IMR-90 (cell line): ENCODE data around the gene LRP5. TPM values are rescaled to one million over a fixed set of nuclear protein-coding genes. Genes with fewer than 3 reads are reported as not detected.

Source experiments
- ATAC-seq: fragments of 200-7000 bp; cut with Tn5 transposase; 2 replicates; pipeline ENCODE4 v1.9.1; 2020; ENCODE audit warnings: low read depth, mild to moderate bottlenecking, moderate library complexity
- BruUV-seq: library from RNA; stranded (reverse); fragments of 400-500 nt; replicated peaks from 2 replicates; lab custom pipeline; 2021; lab: Mats Ljungman, UMichigan
- CTCF ChIA-PET: fragments of 300-600 bp; formaldehyde crosslinking; extraction: SDS; loops from one replicate; lab custom pipeline; 2021; ENCODE audit warnings: antibody characterized with exemption; lab: Yijun Ruan, JAX
- POLR2A ChIA-PET: fragments of 300-600 bp; sonication (Branson Sonifier 250); formaldehyde crosslinking; loops from one replicate; lab custom pipeline; 2022; ENCODE audit warnings: antibody characterized with exemption; ENCODE audit not compliant: unreplicated experiment; lab: Charles Lee
- DNase-seq: peaks from one replicate; pipeline ENCODE4 v3.0.0; 2013
- H2AFZ ChIP-seq: replicated peaks from 2 replicates; pipeline ENCODE3; 2013; ENCODE audit warnings: low read length, mild to moderate bottlenecking; ENCODE audit not compliant: poor library complexity
- H2AK5ac ChIP-seq: 2 replicates; pipeline ENCODE4 v1.6.1; 2013; ENCODE audit warnings: low read depth, low read length, inconsistent platforms
- H2AK9ac ChIP-seq: replicated peaks from 2 replicates; pipeline ENCODE3; 2013; ENCODE audit warnings: mild to moderate bottlenecking, low read depth, low read length, moderate library complexity; ENCODE audit not compliant: poor library complexity
- H2BK120ac ChIP-seq: 2 replicates; pipeline ENCODE4 v1.6.1; 2013; ENCODE audit warnings: low read depth, low read length, inconsistent platforms
- H2BK15ac ChIP-seq: 3 replicates; pipeline ENCODE4 v1.6.1; 2013; ENCODE audit warnings: low read depth, low read length, inconsistent platforms
- H2BK20ac ChIP-seq: 2 replicates; pipeline ENCODE4 v1.6.1; 2013; ENCODE audit warnings: low read depth, mild to moderate bottlenecking, inconsistent platforms, low read length, moderate library complexity
- H2BK5ac ChIP-seq: 2 replicates; pipeline ENCODE4 v1.6.1; 2013; ENCODE audit warnings: mild to moderate bottlenecking, low read depth, low read length, inconsistent platforms; ENCODE audit not compliant: poor library complexity, severe bottlenecking
- H3K14ac ChIP-seq: replicated peaks from 2 replicates; pipeline ENCODE4 v1.6.1; 2013; ENCODE audit warnings: low read depth, low read length, inconsistent platforms
- H3K18ac ChIP-seq: 2 replicates; pipeline ENCODE4 v1.6.1; 2013; ENCODE audit warnings: low read depth, low read length, control low read depth
- H3K23ac ChIP-seq: 2 replicates; pipeline ENCODE4 v1.6.1; 2013; ENCODE audit warnings: low read depth, low read length, inconsistent platforms
- H3K27ac ChIP-seq: 2 replicates; pipeline ENCODE4 v1.5.1; 2013; ENCODE audit warnings: mild to moderate bottlenecking, control low read depth, low read length; ENCODE audit not compliant: insufficient read depth
- H3K27me3 ChIP-seq: 2 replicates; pipeline ENCODE4 v1.6.1; 2013; ENCODE audit warnings: low read length; ENCODE audit not compliant: control insufficient read depth, insufficient read depth
- H3K36me3 ChIP-seq: 2 replicates; pipeline ENCODE4 v1.6.1; 2013; ENCODE audit warnings: low read length, mixed read lengths; ENCODE audit not compliant: control insufficient read depth, insufficient read depth
- H3K4ac ChIP-seq: 2 replicates; pipeline ENCODE4 v1.6.1; 2013; ENCODE audit warnings: low read depth, low read length, inconsistent platforms
- H3K4me1 ChIP-seq: 2 replicates; pipeline ENCODE4 v1.6.1; 2013; ENCODE audit warnings: low read length, mixed read lengths; ENCODE audit not compliant: control insufficient read depth, insufficient read depth
- H3K4me2 ChIP-seq: 2 replicates; pipeline ENCODE4 v1.6.1; 2013; ENCODE audit warnings: low read depth, mild to moderate bottlenecking, control low read depth, low read length, moderate library complexity
- H3K4me3 ChIP-seq: 2 replicates; pipeline ENCODE4 v1.5.1; 2013; ENCODE audit warnings: low read depth, mild to moderate bottlenecking, control low read depth, low read length, moderate library complexity; ENCODE audit not compliant: insufficient read depth
- H3K56ac ChIP-seq: 2 replicates; pipeline ENCODE4 v1.6.1; 2013; ENCODE audit warnings: low read length, inconsistent platforms; ENCODE audit not compliant: insufficient read depth; ENCODE audit errors: extremely low read depth
- H3K79me1 ChIP-seq, 2 experiments: 2 replicates each; pipeline ENCODE4 v1.6.1; 2013; ENCODE audit warnings: low read length in 2 of 2, inconsistent platforms in 1 of 2, low read depth in 1 of 2
- H3K9ac ChIP-seq: 2 replicates; pipeline ENCODE4 v1.6.1; 2013; ENCODE audit warnings: low read depth, low read length, control low read depth
- H3K9me1 ChIP-seq: 2 replicates; pipeline ENCODE4 v1.6.1; 2013; ENCODE audit warnings: low read length, inconsistent platforms; ENCODE audit not compliant: insufficient read depth
- H3K9me3 ChIP-seq: 2 replicates; pipeline ENCODE4 v1.6.1; 2013; ENCODE audit warnings: low read length; ENCODE audit not compliant: control insufficient read depth, insufficient read depth
- H4K20me1 ChIP-seq: 2 replicates; pipeline ENCODE4 v1.6.1; 2013; ENCODE audit warnings: low read length, inconsistent platforms; ENCODE audit not compliant: insufficient read depth
- H4K5ac ChIP-seq: 2 replicates; pipeline ENCODE4 v1.6.1; 2013; ENCODE audit warnings: mild to moderate bottlenecking, low read depth, low read length, control low read depth
- H4K8ac ChIP-seq, 2 experiments: 2 replicates each; pipeline ENCODE4 v1.6.1; 2013; ENCODE audit warnings: low read depth in 2 of 2, low read length in 2 of 2, control low read depth in 1 of 2, inconsistent platforms in 1 of 2
- H4K91ac ChIP-seq: 2 replicates; pipeline ENCODE4 v1.6.1; 2013; ENCODE audit warnings: low read depth, low read length, inconsistent platforms; ENCODE audit not compliant: insufficient read depth
- CEBPB ChIP-seq: IDR thresholded peaks from 2 replicates; pipeline ENCODE4 v1.6.1; 2012; ENCODE audit warnings: low read depth, low read length, improper control_type of control experiment
- MAFK ChIP-seq: IDR thresholded peaks from 2 replicates; pipeline ENCODE4 v1.6.1; 2012; ENCODE audit warnings: low read depth, low read length, improper control_type of control experiment
- MXI1 ChIP-seq: IDR thresholded peaks from 2 replicates; pipeline ENCODE4 v1.6.1; 2012; ENCODE audit warnings: low read depth, mild to moderate bottlenecking, low read length, moderate library complexity, borderline replicate concordance
- NFE2L2 ChIP-seq: fragments of 150-350 bp; IDR thresholded peaks from 2 replicates; pipeline ENCODE4 v1.6.1; 2016; ENCODE audit warnings: low read depth, mild to moderate bottlenecking, low read length
- POLR2A ChIP-seq: IDR thresholded peaks from 2 replicates; pipeline ENCODE4 v1.6.1; 2012; ENCODE audit warnings: mild to moderate bottlenecking, low read depth, low read length
- RAD21 ChIP-seq: IDR thresholded peaks from 2 replicates; pipeline ENCODE4 v1.6.1; 2012; ENCODE audit warnings: low read length, improper control_type of control experiment
- RFX5 ChIP-seq: IDR thresholded peaks from 2 replicates; pipeline ENCODE4 v1.8.0; 2012; ENCODE audit warnings: low read depth, mild to moderate bottlenecking, low read length, moderate library complexity
- WGBS, 2 experiments: methylation state at CpG; one replicate each; pipeline versions ENCODE4 v1.1.5 to v1.1.7; 2013; ENCODE audit warnings: missing lambda C conversion rate in 2 of 2; ENCODE audit not compliant: insufficient read length in 1 of 2; ENCODE audit errors: extremely low coverage in 2 of 2; 5-methylcytosine and 5-hydroxymethylcytosine counted together
- dilution Hi-C: fragments of 300-500 bp; cut with HindIII; formaldehyde crosslinking; loops from one replicate; pipeline ENCODE4 v1.14.3; 2018; ENCODE audit warnings: low sequenced_read_pairs; ENCODE audit not compliant: unreplicated experiment
- in situ Hi-C: fragments of 300-500 bp; cut with MboI; formaldehyde crosslinking; loops from 3 replicates; pipeline ENCODE4 v1.14.3; 2019; ENCODE audit warnings: low sequenced_read_pairs, inconsistent platforms, mixed read lengths
- intact Hi-C: fragments of 100-400 bp; cut with micrococcal nuclease; formaldehyde crosslinking; loops from 2 replicates; pipeline ENCODE4 v1.10.0; 2022
- polyA plus RNA-seq, 3 experiments: library from polyadenylated mRNA; depleted of rRNA; stranded (reverse); fragments of >200 nt; gene quantifications; 2 replicates each; pipeline ENCODE4 v1.2.3, GENCODE V29; 2012; ENCODE audit warnings: low replicate concordance in 1 of 3
- total RNA-seq: library from RNA; depleted of rRNA; stranded (reverse); fragments of >200 nt; gene quantifications from 2 replicates; pipeline ENCODE4 v1.2.3, GENCODE V29; 2012
- TF ChIP-seq, protein P1 (sequence below): fragments of 150-350 bp; IDR thresholded peaks from 2 replicates; pipeline ENCODE4 v1.6.1; 2017; ENCODE audit warnings: mild to moderate bottlenecking, antibody characterized with exemption, low read length, low read depth

The LRP5 gene
- total and polyA plus RNA-seq, 2 of the 4 experiments (the other 2 are of a cell fraction) = 10.4 to 15.0 TPM

DNA sequence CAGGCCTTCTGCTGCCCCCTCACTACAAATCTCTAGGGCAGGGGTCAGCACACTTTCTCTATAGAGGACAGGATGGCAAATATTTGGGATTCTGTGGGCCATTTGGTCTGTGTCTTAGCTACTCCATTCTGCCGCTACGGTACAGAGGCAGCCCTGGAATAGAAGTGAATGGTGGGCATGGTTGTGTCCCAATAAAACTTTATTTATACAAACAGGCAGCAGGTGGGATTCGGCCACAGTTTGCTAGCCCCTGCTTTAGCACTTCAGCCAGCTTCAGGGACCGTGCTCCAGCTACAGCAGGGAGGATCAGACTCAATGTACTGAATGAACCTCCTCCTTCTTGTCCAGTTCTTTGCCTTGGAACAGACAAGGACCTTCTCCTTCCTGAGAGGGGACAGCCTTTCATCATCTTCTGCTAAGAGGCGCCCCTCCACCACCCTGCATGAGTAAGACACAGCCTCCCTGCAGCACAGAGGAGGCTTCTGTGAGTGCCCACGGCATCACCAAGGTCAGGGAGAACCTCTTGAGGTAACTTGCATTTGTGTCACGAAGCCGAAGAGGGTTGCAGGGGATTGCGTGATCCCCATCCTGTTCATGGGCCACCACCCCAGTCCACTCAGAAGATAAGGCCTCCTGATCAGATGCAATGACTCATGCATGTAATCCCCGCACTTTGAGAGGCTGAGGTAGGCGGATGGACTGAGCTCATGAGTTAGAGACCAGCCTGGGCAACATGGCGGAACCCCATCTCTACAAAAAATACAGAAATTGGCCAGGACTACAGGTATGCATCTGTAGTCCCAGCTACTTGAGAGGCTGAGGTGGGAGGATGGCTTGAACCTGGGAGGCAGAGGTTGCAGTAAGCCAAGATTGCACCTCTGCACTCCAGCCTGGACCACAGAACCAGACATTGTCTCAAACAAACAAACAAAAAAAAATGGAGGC lies 45.2 kb upstream of the LRP5 start:
- Histone ChIP-seq H3K9me1 (peaks cover 36% of the 10 kb centered on the region), H3K36me3 (peaks cover 50% of the 10 kb centered on the region), H4K8ac (no peak overlapping the region), H3K4me1 (peaks cover 10% of the 10 kb centered on the region), H3K23ac (no peak overlapping the region), H3K79me1 (peaks cover 34 to 78% of the 10 kb centered on the region in 2 experiments), H3K9ac (no peak overlapping the region), H3K56ac (no peak overlapping the region), H3K4me2 (no peak overlapping the region), H3K14ac (no peak overlapping the region), H2AFZ (no peak overlapping the region), H3K18ac (no peak overlapping the region), H3K27ac (no peak overlapping the region), H2AK5ac (0 out of 2 replicates have a peak overlapping the region, but pooled peaks have one; percentile 6), H3K9me3 (no peaks in the 10 kb centered on the region), H2AK9ac (no peak overlapping the region), H3K4me3 (no peak overlapping the region), H2BK15ac (no peak overlapping the region), H4K91ac (no peak overlapping the region), H3K4ac (no peak overlapping the region), H2BK5ac (no peak overlapping the region), H2BK120ac (no peak overlapping the region), H2BK20ac (no peak overlapping the region), H4K5ac (no peak overlapping the region), H4K20me1 (peaks cover 71% of the 10 kb centered on the region), H3K27me3 (no peaks in the 10 kb centered on the region)
- TF ChIP-seq RAD21 (no peak), MXI1 (no peak), CEBPB (peak; percentile 31; the same call in 1 of the 2 replicates), RFX5 (no peak), POLR2A (no peak), NFE2L2 (no peak), MAFK (no peak)
- TF ChIP-seq, protein P1, sequence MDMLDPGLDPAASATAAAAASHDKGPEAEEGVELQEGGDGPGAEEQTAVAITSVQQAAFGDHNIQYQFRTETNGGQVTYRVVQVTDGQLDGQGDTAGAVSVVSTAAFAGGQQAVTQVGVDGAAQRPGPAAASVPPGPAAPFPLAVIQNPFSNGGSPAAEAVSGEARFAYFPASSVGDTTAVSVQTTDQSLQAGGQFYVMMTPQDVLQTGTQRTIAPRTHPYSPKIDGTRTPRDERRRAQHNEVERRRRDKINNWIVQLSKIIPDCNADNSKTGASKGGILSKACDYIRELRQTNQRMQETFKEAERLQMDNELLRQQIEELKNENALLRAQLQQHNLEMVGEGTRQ = no peak
- no TSS peak for BruUV-seq
- dilution Hi-C loops (no loop called here), in situ Hi-C loops (loop anchor here (5.0 kb wide), 1 partner anchor 115 kb away; no protein-coding TSS in a partner anchor), intact Hi-C loops (no loop called here)
- WGBS, 2 experiments = no CpG with 5 or more reads among the region's 12 CpGs
- ChIA-PET POLR2A (no interaction called here), CTCF (no interaction called here)
- ATAC-seq (no peak), DNase-seq (peak; percentile 17)
